ENCODE data around the gene PRAMEF5. TPM values are rescaled to one million over a fixed set of nuclear protein-coding genes. Genes with fewer than 3 reads are reported as not detected.
"Not testable (repeated sequence)": the region's sequence is repeated elsewhere in the genome, so short reads cannot be mapped to it uniquely, and the experiment has no call there.

Gene PRAMEF5
- total RNA-seq (ENCODE audit: low replicate concordance) = not detected in 2 replicates

- DNase-seq (ENCODE audit: low read depth); H3K4me3 ChIP-seq (ENCODE audit: low read depth, low read length): not testable (repeated sequence)
Observed at GRCh38 chr1:13253898-13254297, at the start of gene PRAMEF5. Gene PRAMEF5 (plus strand): TSS chr1:13254198. CDS start chr1:13259269, 5,071 bp downstream.

DNA sequence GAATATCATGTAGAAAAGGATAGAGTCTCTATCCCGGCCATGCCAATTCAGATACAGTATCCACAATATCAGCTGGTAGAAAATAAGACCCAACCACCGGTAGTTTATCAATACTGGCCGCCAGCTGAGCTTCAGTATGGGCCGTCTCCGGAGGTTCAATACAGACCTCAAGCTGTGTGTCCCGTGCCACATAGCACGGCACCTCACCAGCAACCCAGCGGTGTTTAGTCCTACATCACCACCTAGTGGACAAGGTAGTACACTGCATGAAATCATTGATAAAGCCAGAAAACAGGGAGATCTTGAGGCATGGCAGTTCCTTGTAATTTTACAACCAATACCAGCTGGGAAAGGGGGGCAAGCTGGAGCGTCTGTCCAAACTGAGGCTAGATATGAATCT lies 45.3 kb upstream of the PRAMEF5 start:
- not testable (repeated sequence) for H3K4me3 ChIP-seq (ENCODE audit: low read depth, low read length); DNase-seq (ENCODE audit: low read depth)

- DNase-seq (ENCODE audit: low read depth); H3K4me3 ChIP-seq (ENCODE audit: low read depth, low read length): not testable (repeated sequence)
Observed at GRCh38 chr1:13216619-13217018, 37.4 kb upstream of the PRAMEF5 start.

- DNase-seq (ENCODE audit: low read depth); H3K4me3 ChIP-seq (ENCODE audit: low read depth, low read length): not testable (repeated sequence)
Observed at GRCh38 chr1:13219203-13219602, 34.8 kb upstream of the PRAMEF5 start.

- DNase-seq (ENCODE audit: low read depth); H3K4me3 ChIP-seq (ENCODE audit: low read depth, low read length): not testable (repeated sequence)
Observed at GRCh38 chr1:13222788-13223187, 31.2 kb upstream of the PRAMEF5 start.

DNA sequence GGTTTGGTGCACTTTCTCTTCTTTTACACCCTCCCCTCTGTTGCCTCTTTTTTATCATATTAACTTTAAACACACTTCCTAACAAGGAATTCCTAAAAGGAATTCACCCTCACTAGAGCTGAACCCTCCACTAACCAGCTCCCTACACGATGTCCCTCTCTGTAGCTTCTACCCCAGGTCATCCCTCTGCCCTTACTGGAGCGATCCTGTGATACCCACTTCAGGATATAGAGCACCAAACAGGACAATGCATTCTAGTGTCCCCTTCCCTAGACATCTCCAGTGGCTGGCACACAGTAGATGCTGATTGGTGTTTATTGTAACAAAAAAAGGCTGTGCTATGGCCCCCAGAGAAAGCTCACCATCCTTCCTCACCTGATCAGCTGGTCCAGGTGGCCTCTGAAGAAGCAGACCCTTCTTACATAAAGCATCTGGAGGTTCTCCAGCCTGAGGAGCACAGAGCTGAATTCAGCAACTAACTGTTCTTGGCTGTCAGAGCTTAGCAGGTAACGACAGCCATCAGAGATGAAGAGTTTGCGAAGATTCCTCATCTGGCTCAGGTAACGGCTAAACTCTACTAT lies 29.4 kb upstream of the PRAMEF5 start:
- no peak for TF ChIP-seq CTCF (IDR thresholded peaks at IDR 0.05; ENCODE audit: insufficient read depth, low read length)
- no peak overlapping the region for H3K4me3 ChIP-seq (ENCODE audit: low read depth, low read length)
- no peak for DNase-seq (ENCODE audit: low read depth)

DNA sequence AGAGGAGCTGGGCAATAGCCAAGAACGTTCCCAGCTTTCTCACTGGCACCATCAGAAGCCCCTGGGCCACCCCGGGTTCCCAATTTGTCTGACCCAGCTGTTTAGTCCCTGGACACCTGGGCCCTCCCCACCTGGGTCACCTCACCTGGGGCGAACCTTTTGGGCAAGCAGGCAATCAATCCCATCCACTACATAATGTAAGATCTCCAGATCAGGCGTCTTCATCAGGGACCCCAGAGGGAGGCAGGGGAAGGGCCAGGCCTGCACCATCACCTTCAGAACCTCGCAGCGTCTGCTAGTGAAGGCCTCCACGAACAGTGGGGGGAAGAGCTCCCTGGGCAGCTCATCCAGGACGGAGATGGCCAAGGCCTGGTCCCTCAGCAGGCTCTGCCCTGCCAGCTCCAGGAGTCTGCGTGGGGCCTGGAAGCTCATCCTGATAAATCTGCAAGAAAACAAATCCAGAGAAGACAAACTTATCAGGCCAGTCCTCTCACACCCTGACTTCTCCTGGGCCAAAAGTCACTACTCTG lies 28.3 kb upstream of the PRAMEF5 start, which contains the start of gene PRAMEF18:
PRAMEF18 (minus strand) TSS at position 480 of the 530 bp plus-strand sequence; CDS start at position 432, 48 bp downstream.
- not testable (repeated sequence) for H3K4me3 ChIP-seq (ENCODE audit: low read depth, low read length); DNase-seq (ENCODE audit: low read depth)

DNA sequence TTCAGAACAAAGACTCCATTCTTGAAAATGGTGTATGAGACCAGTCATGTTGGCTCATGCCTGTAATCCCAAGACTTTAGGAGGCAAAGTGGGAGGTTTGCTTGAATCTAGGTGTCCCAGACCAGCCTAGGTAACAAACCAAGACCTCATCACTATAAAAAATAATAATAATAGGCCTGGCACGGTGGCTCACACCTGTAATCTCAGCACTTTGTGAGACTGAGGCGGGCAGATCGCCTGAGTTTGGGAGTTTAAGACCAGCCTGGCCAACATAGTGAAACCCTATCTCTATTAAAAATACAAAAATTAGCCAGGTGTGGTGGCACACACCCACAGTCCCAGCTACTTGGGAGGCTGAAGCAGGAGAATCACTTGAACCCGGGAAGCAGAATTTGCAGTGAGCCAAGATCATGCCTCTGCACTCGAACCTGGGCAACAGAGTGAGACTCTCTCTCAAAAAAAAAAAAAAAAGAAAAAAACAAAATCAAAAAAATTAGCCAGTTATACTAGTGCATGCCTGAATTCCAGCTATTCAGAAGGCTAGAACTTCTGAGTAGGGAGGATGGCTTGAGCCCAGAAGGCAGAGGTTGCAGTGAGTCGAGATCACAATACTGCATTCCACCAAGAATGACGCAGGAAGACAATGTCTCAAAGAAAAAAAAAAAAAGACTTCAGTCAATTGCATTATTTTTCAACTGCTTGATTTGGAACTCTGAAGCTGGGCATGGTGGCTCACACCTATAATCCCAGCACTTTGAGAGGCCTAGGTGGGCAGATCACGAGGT lies 26.5 kb upstream of the PRAMEF5 start:
- DNase-seq (ENCODE audit: low read depth) = not testable (repeated sequence)

GRCh38 chr1:13228343-13228781 lies 25.6 kb upstream of the PRAMEF5 start:
- H3K4me3 ChIP-seq (ENCODE audit: low read depth, low read length) = no peak overlapping the region
- no peak for TF ChIP-seq CTCF (IDR thresholded peaks at IDR 0.05; ENCODE audit: insufficient read depth, low read length)
- no peak for DNase-seq (ENCODE audit: low read depth)

More for the DNA sequence above, 26.5 kb upstream of the PRAMEF5 start:
- H3K4me3 ChIP-seq (ENCODE audit: low read depth, low read length) = not testable (repeated sequence)

- not testable (repeated sequence) for H3K4me3 ChIP-seq (ENCODE audit: low read depth, low read length); DNase-seq (ENCODE audit: low read depth)
Observed at GRCh38 chr1:13230096-13230495, 23.9 kb upstream of the PRAMEF5 start.

DNA sequence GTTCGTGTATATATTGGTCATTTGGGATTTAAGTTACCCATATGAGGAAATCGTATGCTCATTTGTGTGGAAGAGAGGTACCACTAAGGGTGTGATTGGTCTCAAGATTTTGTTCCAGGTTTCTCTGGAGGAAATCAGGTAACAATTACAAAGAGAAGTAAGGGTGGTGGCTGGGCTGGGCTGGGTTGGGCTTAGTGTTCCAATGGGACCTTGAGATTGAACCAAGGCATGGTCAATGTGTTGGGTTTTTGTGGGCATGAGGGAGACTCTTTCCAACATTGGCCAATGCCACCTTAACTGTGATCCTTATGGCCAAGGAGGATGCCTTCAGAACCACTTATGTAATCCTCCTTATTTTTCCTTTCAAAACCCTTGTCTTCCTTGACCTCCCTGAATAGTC lies 23.4 kb upstream of the PRAMEF5 start:
- H3K4me3 ChIP-seq (ENCODE audit: low read depth, low read length); DNase-seq (ENCODE audit: low read depth): not testable (repeated sequence)

DNA sequence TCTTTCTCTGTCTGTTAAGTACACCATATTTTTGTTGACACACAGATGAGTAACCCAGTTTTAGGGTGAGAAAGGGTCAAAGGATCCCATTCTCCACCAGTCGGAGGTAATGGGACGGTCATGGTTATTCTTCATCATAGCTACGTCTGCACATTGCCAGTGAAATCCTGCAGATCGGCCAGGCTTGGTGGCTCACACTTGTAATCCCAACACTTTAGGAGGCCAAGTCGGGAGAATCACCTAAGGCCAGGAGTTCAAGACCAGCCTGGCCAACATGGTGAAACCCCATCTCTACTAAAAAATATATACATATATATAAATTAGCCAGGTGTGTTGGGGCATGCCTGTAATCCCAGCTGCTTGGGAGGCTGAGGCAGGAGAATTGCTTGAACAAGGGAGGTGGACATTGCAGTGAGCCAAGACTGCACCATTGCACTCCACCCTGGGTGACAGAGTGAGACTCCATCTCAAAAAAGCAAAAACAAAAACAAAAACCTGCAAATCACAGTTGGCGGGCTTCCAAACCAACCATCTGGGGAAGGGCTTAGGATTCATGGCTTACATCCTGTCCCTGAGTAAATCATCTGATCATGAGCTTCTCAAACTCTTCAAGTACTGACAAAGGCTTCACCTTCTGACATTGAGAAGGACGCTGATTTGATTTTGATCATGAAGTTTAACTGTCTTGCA lies 22.8 kb upstream of the PRAMEF5 start:
- DNase-seq (ENCODE audit: low read depth); H3K4me3 ChIP-seq (ENCODE audit: low read depth, low read length): not testable (repeated sequence)

- DNase-seq (ENCODE audit: low read depth); H3K4me3 ChIP-seq (ENCODE audit: low read depth, low read length): not testable (repeated sequence)
Observed at GRCh38 chr1:13232056-13232455, 21.9 kb upstream of the PRAMEF5 start.

GRCh38 chr1:13234057-13234456 lies 19.9 kb upstream of the PRAMEF5 start:
- not testable (repeated sequence) for H3K4me3 ChIP-seq (ENCODE audit: low read depth, low read length); DNase-seq (ENCODE audit: low read depth)

DNA sequence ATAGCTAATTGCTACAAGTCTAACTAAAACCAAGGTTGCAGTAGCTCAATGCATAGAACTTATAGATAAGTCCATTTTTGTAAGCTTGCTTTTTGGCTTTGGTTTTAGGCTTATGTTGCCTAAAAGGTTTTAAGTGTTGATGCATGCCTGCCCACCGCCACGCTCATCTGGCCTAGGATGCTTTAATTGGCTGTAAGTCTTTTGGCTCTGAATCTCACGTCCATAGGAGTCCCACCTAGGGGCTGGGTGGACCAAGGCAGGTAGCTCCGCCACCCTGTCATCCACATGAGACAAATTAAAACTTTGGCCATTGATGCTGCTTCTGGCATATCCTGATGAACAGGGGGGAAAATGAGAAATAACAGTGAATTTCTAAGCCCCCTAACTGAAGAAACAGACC lies 16.4 kb upstream of the PRAMEF5 start:
- H3K4me3 ChIP-seq (ENCODE audit: low read depth, low read length); DNase-seq (ENCODE audit: low read depth): not testable (repeated sequence)

GRCh38 chr1:13239633-13240032 lies 14.4 kb upstream of the PRAMEF5 start:
- H3K4me3 ChIP-seq (ENCODE audit: low read depth, low read length); DNase-seq (ENCODE audit: low read depth): not testable (repeated sequence)

Measured in fibroblast of the aortic adventitia (primary cell).